Lung microvascular endothelial cell (primary cell): ENCODE measurements around the gene GLP1R. TPM values are rescaled to one million over a fixed set of nuclear protein-coding genes. Genes with fewer than 3 reads are reported as not detected.

Experiments
- DNase-seq, 2 donors: peaks; one replicate each; pipeline versions ENCODE4 v3.0.0 to v3.0.0-alpha.2; 2010; ENCODE audit warnings: low read depth in 2 of 2
- total RNA-seq: library from RNA; depleted of rRNA; stranded (reverse); fragments of >200 nt; gene quantifications from 2 replicates; pipeline ENCODE4 v1.2.1, GENCODE V29; 2014

Gene GLP1R
- total RNA-seq, 1 donor from 2014 or later: not detected

DNA sequence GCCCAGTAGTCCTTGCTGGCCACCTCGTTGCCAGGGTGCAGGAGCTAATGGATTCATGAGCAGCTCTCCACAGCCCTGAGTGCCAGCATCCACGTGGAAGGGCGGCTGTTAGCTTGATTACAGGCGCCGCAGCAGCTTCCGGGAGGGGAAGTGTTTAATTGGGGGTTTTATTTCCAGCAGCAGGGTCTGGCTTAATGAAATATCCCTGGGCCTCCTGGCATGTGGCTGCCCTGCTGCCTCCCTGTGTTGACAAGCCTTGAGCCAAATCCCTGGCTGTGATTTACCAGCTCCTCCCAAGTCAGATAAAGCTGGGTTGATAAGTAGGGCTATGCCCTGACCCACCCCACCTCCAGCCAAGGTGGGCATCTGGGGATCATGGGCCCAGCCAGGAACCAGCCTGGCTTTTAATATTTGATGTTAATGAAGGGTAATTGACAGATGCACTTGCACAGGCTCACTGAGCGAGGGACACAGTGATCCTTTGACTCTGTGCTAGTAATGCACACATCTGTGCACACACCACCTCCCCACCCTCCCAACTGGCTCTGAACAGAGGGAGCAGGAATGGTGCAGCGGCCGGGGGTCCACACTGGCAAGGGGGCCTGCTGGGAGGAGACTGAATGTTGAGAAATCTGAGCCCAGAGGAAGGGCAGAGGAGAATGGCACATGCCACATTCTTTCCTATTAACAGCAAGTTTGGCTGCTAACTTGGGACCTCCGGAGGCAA, 13.6 kb downstream of the GLP1R start:
- no peak for DNase-seq

DNA sequence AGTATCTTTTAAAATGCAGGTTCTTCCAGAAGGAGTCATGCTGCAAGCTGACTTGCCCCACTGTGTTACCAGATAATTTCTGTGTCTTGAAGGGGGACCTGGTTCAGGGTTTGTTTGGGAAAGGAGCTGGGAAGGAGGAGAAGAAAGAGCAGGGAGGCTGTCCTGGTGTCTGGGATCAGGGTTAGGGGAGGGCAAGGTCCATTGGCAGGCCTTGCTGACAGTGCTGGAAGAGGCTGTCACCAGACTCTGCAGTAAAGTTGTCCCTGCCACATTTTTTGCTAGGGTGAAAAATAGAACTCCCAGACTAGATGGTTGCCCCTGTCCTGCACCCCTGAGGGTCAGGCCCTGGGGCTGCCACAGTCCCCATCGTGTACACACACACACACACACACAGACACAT, 14.9 kb downstream of the GLP1R start:
- DNase-seq: no peak

DNA sequence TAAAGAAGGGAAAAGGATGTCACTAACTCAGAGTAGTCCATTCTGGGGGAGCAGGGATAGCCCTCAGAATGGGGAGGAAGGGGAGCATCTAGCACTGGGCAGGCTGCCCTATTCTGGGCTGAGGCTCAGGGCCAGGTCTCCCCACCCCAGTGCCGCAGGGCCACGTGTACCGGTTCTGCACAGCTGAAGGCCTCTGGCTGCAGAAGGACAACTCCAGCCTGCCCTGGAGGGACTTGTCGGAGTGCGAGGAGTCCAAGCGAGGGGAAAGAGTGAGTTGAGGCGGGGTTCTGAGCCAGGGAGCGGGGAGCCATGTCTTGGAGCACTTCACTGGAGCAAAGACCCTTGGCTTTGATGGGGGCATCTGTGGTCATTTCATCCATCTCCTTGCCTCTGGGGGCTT, 17.0 kb downstream of the GLP1R start:
- DNase-seq: no peak

- no peak for DNase-seq
Observed at GRCh38 chr6:39068391-39068790, 19.8 kb downstream of the GLP1R start.

DNA sequence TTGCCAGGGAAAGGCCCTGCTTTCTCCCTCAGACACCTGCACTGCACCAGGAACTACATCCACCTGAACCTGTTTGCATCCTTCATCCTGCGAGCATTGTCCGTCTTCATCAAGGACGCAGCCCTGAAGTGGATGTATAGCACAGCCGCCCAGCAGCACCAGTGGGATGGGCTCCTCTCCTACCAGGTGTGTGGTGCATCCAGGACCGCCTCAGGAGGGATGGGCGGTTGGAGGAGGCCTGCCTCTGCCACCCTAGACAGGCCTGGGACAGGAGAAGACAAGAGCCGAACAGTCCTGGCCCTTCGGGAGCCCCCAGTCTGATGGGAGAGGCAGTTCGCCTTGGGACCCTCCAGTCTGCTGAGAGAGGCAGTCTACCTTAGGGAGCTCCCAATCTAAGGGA, 24.2 kb downstream of the GLP1R start:
- DNase-seq: no peak

GRCh38 chr6:39073471-39074355, 25.1 kb downstream of the GLP1R start:
- no peak for DNase-seq

GRCh38 chr6:39074486-39074885, 25.9 kb downstream of the GLP1R start:
- no peak for DNase-seq

- DNase-seq: no peak
Observed at GRCh38 chr6:39075010-39075686, 26.6 kb downstream of the GLP1R start.

GRCh38 chr6:39075807-39076622, 27.4 kb downstream of the GLP1R start:
- no peak for DNase-seq

DNA sequence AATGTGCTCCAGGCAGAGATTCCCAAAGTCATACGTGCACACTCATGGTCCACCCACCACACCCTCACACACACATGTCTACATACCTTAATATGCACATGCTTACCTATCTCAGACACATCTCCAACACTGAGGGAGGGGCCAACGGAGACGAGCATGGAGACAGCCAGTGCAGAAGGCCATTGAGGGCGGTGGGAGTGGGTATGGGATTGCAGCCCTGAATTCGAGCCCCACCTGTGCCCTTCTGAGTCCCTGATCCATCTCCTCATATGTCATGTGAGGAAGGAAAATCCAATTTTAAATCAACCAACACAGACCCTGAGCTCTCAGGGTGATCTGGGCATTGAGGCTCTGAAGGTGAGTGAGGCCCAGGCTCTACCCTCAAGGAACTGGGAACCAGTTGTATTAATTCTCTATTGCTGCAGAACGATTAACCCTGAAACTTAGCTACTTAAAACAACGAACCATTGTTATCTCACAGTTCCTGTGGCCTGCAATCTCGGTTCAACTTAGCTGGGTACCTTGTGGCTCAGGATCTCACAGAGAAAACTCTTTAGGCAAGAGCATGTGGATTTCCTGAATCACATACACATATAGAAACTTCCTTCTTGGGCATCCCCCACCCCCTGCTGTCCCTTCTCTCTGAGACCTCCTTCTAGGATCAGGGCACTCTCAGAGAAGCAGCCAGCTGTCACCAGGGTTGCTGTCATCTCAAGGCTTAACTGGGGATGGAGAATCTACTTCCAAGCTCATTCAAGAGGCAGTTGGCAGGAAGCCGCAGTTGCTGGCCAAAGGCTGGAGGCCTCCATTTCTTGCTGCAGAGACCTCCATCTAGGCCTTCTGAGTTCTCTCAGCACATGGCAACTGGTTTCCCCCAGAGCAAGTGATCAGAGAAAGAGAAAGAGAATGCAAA, 28.3 kb downstream of the GLP1R start:
- DNase-seq: no peak

DNA sequence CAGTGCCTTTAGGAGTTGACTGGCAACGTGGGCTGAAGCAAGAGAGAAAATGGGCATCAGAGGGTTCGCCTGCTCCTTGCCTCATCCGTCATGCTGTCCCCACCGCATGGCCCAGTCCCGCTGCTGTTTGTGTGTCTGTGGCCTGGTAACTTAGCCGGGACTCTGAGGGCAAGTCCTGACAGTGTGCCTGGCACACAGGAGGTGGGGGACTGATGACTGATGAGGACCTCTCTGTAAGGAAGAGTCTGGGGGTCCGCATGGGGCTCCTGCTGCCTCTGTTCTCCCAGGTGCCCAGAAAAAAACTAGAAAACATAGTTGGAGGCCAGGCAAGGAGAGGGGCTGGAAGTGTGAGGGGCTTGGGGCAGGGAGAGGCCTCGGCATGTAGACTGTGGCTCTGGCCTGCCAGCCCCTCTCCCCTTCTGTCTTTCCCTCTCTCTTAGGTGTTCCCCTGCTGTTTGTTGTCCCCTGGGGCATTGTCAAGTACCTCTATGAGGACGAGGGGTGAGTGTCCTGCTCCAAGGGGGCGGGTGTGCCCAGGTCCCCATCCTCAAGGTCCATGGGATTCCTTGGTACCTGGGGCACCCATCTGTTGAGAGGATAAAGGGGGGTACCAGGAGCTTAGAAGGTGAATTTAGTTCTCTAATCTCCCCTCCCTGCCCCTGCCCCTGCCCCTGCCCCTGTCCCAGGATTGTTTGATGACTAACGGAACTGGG, 29.5 kb downstream of the GLP1R start:
- DNase-seq: no peak

GRCh38 chr6:39078695-39079094, 30.1 kb downstream of the GLP1R start:
- DNase-seq: no peak

- no peak for DNase-seq
Observed at GRCh38 chr6:39079197-39080125, 30.9 kb downstream of the GLP1R start.

DNA sequence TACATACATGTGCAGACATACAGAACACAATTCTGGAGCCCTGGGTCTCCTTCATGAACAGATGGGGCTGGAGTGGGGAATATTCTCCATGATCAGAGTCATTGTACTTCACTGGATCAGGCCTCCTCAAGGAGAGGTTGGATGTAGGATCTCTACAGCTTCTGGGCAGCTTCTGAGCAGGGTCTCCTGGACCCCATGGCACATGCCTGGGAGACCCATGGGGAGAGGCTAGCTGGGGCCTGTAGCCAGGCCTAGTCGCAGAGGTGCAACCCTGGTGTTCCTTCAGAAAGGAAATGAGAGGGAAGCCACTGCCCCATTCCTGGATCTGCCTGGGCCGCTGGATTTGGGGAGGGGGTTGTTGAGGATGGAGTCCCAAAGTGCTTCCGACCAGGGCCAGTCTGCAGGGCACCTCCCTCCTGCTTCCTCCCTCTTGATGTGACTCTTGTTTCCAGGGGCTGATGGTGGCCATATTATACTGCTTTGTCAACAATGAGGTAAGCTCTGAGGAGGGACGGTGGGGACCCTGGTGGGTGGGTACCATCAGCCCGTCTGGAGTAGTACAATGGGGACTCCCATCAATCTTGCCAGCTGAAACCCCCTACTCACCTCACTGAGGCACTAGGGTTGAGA, 31.8 kb downstream of the GLP1R start:
- DNase-seq: no peak

DNA sequence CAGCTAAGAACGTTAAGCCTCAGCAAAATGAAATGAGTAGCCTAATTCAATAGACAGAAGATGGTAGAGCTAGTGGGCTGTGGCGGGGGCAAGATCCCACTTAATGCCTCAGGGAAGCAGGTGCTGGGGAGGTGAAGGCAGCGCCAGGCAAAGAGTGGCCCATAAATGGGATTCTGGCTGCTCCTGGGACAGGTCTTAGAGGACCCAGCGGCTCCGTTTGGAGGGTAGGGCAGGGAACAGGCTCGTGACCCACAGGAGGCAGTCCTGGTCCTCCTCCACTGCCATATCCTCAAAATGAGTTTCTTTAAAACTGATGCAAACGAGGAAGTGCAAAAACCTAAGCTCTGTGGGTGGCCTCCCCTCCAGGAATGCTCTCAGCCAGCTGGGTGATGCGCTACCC, 33.7 kb downstream of the GLP1R start:
- no peak for DNase-seq

GRCh38 chr6:39083231-39083634, 34.7 kb downstream of the GLP1R start:
- no peak for DNase-seq

DNA sequence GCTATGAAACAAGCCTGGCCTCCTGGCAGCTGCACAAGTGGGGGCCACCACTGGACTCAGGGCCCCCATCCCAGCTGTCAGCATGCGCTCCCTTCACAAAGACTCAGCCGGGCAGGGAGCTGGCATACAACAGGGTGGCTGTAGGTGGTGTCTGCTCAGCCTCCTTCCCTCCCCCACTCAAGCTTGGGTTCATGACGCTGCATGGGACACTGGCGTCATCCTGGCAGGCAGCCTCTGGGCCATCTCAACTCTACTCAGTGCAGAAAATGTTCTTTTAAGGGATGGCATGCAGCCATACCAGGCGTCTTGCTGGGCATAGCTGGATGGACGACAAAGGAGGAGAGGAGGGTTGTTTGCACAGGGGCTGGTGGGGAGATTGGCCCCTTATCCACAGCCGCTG, 35.9 kb downstream of the GLP1R start:
- DNase-seq: no peak

DNA sequence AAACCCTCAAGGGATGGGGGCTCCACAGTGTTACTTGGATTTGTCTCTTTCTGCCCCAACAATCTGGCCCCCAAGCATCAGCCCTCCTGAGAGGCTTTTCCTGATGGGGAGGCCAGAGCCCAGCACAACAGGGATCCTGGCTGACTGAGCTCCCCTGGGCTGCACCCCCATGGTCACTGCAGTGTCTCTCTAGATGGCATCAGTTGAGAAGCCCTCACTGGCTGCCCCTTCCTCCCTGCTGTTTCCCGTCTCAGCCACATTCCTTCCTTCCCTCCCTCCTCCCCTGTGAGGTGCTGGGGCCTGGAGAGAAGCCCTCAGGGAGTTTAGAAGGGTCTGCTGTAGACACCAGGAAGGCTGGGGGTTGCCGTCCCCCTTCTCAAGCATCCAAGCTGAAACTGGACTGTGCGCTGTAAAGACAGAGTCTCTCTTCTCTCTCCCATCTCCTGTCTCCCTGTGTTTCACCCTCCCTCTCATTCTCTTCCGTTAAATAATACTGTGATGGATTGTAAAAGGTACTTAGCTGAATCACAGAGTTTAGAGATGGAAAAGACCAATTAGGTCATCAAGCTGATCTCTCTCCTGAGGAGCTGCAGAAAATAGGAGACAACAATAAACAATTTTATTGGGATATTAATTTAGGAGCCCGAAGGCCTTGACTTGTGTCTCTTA, 36.7 kb downstream of the GLP1R start:
- DNase-seq: no peak
